TTC549 (cell line): Measurements from ENCODE around the gene FBXL17.
"Not testable (repeated sequence)": the region's sequence is repeated elsewhere in the genome, so short reads cannot be mapped to it uniquely, and the experiment has no call there.

Source experiments
- FAIRE-seq: peaks from 2 replicates; lab custom pipeline; 2012; peaks lifted over from hg19 to GRCh38; lab: Jason Lieb, UNC

FBXL17 gene

GRCh38 chr5:108381954-108382783, at the start of gene FBXL17:
FBXL17 (minus strand) TSS chr5:108382098.
- peak; percentile 38 for FAIRE-seq

GRCh38 chr5:108430931-108431608, 49.2 kb upstream of the FBXL17 start:
- FAIRE-seq = peak; percentile 26

- FAIRE-seq = no peak
Measured at GRCh38 chr5:108421713-108422112, 39.8 kb upstream of the FBXL17 start.

- no peak for FAIRE-seq
Measured at GRCh38 chr5:108420755-108421154, 38.9 kb upstream of the FBXL17 start.

- no peak for FAIRE-seq
Measured at GRCh38 chr5:108420158-108420557, 38.3 kb upstream of the FBXL17 start.

- FAIRE-seq = no peak
Measured at GRCh38 chr5:108418197-108418596, 36.3 kb upstream of the FBXL17 start.

GRCh38 chr5:108417166-108417670, 35.3 kb upstream of the FBXL17 start:
- FAIRE-seq = no peak

GRCh38 chr5:108415726-108416125, 33.8 kb upstream of the FBXL17 start:
- no peak for FAIRE-seq

GRCh38 chr5:108409786-108410185, 27.9 kb upstream of the FBXL17 start:
- FAIRE-seq = no peak

- FAIRE-seq = not testable (repeated sequence)
Measured at GRCh38 chr5:108405201-108405600, 23.3 kb upstream of the FBXL17 start.

GRCh38 chr5:108398964-108399363, 17.1 kb upstream of the FBXL17 start:
- no peak for FAIRE-seq

- FAIRE-seq = not testable (repeated sequence)
Measured at GRCh38 chr5:108396837-108397236, 14.9 kb upstream of the FBXL17 start.

- no peak for FAIRE-seq
Measured at GRCh38 chr5:108387758-108388157, 5.9 kb upstream of the FBXL17 start.

GRCh38 chr5:108386345-108387061, 4.6 kb upstream of the FBXL17 start:
- no peak for FAIRE-seq

- no peak for FAIRE-seq
Measured at GRCh38 chr5:108384741-108385140, 2.8 kb upstream of the FBXL17 start.

- no peak for FAIRE-seq
Measured at GRCh38 chr5:108382784-108383330, 959 bp upstream of the FBXL17 start.

- FAIRE-seq = no peak
Measured at GRCh38 chr5:108381350-108381953, 446 bp downstream of the FBXL17 start.

GRCh38 chr5:108380531-108381349, 1.2 kb downstream of the FBXL17 start:
- no peak for FAIRE-seq

- no peak for FAIRE-seq
Measured at GRCh38 chr5:108379722-108380530, 2.0 kb downstream of the FBXL17 start.

GRCh38 chr5:108375768-108376167, 6.1 kb downstream of the FBXL17 start:
- FAIRE-seq = no peak
